HG03460 (cell line): ENCODE data around the gene PTK7.
"Not testable (repeated sequence)": the region's sequence is repeated elsewhere in the genome, so short reads cannot be mapped to it uniquely, and the experiment has no call there.

Experiments used
- ATAC-seq: cut with Tn5 transposase; IDR thresholded peaks from one replicate; pipeline ENCODE4 v1.9.1; 2021; ENCODE audit not compliant: unreplicated experiment

The PTK7 gene

DNA sequence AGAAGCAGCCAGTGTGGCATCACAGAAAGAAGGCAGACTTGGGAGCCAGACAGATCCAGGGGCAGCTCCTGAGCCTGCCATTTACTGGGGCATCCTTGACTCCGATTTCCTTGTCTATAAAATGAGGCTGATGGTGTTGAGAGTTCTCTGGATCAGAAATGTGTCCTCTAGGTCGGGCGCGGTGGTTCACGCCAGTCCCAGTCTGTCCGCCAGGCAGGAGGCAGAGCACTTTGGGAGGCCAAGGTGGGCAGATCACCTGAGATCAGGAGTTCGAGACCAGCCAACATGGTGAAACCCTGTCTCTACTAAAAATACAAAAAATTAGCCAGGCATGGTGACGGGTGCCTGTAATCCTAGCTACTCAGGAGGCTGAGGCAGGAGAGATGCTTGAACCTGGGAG is 41.4 kb downstream of the PTK7 start:
- ATAC-seq: not testable (repeated sequence)

DNA sequence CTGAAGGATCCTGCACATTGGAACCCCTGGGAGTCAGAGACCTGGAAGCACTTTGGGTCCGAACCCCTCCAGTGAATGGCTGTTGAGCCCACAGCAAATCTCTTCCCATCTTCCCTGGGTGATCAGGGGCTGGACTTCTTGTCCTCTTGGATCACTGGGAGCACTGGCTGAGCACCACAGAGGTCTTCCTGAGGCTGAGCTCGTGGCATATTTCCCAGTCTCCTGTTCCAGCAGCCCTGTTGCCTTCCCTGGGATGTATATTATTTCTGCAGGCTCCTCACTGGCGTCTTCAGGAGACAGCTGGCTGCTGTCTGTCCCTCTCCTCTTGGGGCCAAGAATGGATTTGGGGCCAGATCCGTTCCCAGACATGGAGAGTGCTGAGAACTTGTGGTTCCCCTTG is 43.4 kb downstream of the PTK7 start:
- ATAC-seq: no peak

DNA sequence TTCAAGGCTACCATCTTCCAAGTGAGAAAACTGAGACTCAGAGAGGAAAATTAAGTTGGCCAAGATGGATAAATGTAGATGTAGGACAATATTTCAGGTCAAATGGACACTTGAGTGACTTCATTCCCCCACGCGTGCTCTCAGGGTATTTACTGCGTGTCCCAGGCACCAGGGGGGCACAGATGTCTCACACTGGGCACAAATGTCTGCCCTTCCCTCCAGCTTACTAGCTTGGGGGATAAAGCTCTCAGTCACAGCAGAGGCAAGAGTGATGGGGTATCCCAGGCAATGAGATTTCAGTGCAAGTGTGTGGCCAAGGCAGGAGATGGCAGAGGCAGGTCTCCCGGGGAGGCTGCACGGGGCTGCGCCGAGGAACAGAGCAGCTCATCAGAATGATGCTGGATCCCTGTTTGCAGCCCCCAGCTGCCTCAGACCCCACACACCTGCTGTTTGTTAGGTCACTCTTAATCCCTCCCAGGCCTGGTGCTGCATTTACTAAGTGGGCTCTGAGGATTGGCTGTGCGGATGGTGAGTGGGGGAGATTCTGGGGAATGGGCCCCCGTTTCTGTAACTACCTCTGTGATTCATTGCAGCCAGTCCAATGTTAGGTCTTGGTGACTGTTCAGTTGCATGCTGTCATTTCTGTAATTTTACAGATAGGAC is 44.1 kb downstream of the PTK7 start:
- no peak for ATAC-seq

DNA sequence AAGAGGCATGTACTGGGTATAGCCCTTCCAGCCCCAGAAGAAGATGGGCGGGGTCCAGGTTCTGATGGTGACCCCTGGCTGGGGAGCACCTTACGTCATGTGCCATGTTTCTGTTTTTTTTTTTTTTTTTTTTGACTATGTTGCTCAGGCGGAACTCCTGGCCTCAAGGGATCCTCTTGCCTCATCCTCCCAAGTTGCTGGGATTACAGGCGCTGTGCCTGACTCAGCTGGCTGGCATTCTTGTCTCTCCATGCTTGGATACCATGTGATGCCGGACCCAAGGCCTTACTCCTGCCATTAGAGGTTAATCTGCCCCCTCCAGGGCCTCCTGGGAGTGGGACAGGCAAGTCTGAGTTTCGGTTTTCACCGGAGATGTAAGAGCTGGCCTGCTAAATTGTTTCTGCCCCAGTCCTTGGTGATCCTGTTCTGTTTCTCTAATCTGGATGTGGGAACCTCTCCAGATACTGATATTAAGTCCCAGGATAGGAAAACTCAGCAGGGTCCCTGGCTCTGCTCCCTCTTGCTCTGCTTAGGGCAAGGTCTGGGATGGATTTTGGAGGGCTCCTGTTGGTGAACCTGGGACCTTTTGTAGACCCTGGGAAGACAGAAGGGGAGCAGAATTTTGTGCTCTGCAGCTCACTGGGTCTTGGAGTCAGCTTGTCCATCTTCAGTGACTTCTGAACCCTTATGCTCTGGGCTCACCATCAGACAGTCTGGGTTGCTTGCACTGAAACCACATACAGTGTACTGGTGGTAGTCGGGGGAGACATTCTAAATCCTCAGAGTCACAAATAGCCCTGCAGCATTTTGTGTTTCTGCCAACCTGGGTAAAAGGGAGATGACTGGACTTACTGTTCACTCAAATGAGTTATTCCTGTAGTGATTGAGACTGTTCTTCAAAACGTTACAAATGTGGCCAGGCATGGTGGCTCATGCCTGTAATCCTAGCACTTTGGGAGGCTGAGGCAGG is 45.1 kb downstream of the PTK7 start:
- ATAC-seq: no peak

DNA sequence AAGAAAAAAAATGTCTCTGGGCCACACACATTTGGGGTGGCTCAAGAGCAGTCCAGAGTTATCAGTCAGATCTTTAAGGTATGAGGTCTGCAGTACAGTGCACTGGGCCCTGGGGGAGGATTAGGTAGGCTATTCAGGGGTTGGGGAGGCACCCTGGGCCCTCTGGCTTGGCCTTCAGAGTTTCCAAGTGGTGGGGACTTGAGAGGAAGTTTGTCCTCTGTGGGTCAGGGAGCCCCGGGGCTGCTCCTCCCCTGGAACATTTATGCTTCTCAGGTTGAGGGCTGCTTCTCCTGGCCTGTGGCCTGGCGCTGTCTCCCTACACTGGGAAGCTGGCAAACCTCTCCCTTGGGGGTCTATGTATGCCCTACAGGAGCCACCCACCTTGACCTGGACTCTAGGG is 46.0 kb downstream of the PTK7 start:
- no peak for ATAC-seq

DNA sequence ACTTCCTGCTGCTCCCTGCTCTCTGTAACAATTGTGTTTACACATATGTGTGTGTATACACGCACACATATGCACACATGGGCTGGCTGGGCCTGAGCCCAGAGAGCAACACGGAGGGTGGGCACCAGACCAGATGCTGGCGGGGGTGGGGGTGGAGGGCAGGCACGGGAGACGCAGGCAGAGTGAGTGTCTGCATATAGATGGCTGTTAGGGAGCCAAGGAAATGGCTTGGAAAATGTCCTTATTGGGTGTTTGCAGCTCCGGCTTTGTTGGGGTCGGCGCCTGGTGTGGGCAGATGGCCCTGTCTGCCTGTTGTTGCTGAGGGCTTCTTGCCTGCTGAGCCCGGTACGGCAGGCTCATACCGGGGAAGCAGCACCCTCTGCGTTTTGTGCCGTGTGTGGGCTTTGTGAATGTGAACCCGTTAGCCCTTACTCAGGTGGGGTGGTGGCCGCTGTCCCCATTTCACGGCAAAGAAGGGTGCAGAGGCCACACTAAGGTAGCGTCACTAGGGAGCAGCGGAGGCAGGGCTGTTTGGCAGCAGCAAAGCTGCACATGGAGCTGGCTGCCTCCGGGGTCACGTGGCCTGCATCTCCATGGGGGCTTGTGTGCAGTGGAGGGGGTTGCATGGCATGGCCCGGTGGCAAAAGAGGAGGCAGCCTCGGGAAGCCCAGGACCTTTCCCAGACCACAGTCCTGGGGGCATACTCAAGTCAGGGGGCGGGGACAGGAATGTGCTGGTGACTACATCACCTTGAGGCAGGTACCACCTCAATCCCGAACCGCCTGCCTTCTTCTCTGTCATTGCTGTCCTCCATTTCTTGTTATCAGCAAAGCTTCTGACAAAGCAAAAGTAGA is 47.6 kb downstream of the PTK7 start:
- no peak for ATAC-seq

DNA sequence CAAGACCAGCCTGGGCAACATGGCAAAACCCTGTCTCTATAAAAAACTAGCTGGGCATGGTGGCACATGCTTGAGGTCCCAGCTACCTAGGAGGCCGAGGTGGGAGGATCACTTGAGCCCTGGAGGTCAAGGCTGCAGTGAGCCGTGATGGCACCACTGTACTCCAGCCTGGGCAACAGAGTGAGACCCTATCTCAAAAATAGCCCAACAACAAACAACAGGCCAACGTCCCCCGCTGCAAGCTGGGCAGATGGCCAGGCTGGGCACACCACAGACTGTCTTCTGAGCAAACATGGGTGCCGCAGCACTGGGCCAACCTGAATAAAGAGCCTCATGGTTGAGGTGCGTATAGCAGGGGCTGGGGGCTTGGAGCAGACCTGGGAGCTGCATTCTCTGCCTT is 48.4 kb downstream of the PTK7 start:
- ATAC-seq: no peak

DNA sequence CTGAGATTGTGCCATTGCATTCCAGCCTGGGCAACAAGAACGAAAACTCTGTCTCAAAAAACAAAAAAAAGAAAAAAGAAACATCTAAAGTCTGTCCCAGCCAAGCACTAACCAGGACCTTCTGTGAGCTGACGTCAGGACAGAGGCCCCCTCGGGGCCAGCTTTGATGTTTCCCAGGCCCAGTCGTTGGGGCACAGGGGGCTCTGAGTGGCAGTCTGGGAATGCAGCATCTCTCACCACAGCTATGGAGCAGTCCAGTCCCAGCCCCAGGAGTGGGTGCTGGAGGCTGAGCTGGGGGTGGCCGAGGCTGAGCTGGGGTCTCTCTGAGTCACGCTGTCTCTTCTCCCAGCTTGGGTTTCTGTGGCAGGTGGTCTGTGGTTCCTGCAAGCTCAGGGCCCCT is 49.0 kb downstream of the PTK7 start:
- ATAC-seq: no peak

DNA sequence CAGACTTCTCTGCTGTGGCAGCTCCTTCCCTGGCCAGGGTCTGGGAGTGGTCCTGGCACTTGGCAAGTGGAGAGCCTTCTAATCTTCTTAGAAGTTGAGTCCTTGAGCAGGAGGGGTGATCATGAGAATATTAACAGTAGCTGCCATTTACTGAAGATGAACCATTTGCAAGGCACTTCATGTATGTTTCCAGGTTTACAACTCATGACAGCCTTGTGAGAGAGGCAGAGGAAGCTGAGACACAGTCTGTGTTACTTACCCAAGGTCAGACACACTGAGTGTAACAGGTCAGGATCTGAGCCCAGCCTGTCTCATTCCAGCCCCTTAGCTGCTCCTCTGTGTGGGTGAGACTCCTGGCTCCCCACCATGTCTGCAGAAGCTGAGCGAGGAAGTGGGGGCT is 49.4 kb downstream of the PTK7 start:
- ATAC-seq: no peak

DNA sequence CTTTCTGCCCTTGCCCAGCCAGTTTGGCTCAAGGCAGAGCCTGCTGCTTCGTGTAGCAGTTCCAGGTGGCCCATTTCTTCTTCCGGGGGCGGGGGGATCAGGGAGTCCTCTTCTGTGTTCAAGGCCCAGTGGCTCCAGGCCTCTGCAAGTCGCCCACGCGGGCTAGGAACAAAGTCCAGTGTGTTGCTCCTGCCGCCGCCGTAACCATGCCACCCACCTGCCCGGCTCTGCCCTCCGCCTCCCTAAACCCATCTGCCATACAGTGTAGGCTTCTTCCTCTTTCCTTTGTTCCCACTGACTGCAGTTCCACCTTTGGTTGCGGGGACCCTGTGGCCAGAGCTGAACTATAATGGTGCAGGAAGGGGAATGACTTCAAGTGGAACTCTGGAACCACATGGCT is 51.1 kb downstream of the PTK7 start:
- ATAC-seq: no peak

DNA sequence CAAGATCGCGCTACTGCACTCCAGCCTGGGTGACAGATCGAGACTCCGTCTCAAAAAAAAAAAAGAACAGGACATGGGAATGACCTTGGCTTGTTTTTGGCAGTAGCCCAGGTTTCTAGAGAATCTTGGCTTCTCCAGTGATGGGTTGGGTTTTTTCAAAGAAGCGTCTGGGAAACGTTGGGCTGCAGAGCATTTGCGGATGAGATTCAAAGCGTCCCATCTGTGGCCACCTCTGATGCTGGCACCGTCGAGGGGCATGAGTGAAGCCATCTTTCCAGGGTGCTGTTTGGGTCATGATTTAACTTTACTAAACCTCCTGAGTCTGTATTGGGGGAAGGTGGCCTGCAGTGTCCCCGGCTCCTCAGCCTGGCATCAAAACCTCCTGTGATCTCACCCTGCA is 51.8 kb downstream of the PTK7 start:
- no peak for ATAC-seq

DNA sequence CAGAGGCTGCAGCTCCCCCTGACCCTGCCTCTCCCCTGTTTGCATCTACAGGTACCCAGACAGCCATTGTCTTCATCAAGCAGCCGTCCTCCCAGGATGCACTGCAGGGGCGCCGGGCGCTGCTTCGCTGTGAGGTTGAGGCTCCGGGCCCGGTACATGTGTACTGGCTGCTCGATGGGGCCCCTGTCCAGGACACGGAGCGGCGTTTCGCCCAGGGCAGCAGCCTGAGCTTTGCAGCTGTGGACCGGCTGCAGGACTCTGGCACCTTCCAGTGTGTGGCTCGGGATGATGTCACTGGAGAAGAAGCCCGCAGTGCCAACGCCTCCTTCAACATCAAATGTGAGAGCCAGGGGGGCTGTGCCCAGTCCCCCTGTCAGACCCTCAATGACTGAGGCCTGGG is 52.8 kb downstream of the PTK7 start:
- ATAC-seq: no peak

DNA sequence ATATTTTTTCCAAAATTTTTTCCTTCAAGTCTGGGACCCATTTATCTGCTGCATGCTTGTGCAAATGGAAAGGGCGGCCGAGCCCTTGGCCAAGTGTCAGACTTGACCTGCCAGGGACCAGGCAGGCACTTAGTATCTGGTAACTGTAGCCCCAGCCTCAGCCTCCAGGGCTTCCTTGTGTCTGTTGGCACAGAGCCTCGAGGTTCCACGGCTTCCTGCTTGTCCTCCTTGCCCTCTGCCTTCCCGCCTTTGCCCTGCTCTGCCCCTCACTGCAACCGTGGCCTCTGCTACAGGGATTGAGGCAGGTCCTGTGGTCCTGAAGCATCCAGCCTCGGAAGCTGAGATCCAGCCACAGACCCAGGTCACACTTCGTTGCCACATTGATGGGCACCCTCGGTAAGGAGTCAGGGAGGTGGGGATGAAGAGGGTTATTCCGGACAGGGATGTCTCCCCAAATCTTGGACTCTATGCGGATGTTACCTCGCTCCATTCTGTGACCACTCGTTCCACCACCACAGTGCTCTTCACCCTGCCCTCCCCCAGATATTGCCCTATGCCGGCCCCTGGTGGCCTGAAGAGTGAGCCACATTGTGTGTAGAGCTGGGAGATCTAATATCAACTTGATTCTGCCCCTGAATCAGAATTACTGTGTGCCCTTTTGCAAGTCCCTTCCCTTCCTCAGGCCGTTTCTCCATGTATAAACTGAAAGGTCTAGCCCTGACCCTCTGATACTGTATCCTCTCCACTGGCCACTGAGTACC is 53.5 kb downstream of the PTK7 start:
- no peak for ATAC-seq

DNA sequence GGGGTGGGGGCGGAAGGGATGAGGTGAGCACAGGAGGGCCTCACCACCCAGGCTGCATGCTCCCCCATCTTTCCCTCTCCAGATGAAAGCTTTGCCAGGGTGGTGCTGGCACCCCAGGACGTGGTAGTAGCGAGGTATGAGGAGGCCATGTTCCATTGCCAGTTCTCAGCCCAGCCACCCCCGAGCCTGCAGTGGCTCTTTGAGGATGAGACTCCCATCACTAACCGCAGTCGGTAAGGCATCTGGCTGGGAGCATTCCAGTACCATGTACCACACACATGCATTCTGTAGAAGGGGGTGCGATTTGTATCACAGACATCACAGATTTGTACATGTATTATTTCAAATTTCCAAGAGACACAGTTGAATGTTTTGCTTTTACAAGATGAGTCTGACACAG is 54.3 kb downstream of the PTK7 start:
- no peak for ATAC-seq

DNA sequence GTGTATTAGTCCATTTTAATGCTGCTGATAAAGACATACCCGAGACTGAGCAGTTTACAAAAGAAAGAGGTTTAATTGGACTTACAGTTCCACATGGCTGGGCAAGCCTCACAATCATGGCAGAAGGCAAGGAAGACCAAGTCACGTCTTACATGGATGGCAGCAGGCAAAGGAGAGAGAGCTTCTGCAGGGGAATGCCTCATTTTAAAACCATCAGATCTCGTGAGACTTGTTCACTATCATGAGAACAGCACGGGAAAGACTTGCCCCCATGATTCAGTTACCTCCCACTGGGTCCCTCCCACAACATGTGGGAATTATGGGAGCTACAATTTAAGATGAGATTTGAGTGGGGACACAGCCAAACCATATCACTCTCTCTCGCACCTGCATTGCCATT is 55.3 kb downstream of the PTK7 start:
- ATAC-seq: not testable (repeated sequence)

DNA sequence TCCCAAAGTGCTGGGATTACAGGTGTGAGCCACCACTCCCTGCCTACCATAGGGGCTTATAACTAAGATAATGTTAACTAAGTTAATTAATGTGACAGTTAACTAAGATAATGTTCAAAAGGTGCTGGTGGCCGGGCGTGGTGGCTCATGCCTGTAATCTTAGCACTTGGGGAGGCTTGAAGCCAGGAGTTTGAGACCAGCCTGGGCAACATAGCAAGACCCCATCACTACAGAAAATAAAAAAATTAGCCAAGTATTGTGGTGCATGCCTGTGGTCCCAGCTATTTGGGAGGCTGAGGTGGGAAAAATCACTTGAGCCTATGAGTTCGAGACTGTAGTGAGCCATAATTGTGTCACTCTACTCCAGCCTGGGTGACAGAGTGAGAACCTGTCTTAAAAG is 62.2 kb downstream of the PTK7 start:
- no peak for ATAC-seq

DNA sequence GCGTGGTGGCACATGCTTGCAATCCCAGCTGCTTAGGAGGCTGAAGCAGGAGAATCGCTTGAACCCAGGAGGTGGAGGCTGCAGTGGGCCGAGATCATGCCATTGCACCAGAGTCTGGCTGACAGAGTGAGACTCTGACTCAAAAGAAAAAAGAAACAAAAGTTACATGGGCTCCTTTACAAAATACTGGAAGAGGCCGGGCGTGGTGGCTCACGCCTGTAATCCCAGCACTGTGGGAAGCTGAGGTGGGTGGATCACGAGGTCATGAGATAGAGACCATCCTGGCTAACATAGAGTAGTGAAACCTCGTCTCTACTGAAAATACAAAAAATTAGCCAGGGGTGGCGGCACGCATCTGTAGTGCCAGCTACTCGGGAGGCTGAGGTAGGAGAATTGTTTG is 63.9 kb downstream of the PTK7 start:
- ATAC-seq: not testable (repeated sequence)

DNA sequence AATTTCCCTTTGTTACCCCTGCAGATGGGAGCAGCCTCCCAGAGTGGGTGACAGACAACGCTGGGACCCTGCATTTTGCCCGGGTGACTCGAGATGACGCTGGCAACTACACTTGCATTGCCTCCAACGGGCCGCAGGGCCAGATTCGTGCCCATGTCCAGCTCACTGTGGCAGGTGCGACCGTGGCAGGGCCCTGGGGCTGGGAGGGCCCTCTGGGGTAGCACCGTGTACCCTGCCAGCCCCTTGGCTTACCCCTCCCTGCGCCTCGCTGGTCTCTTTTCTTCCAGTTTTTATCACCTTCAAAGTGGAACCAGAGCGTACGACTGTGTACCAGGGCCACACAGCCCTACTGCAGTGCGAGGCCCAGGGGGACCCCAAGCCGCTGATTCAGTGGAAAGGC is 65.5 kb downstream of the PTK7 start:
- no peak for ATAC-seq

DNA sequence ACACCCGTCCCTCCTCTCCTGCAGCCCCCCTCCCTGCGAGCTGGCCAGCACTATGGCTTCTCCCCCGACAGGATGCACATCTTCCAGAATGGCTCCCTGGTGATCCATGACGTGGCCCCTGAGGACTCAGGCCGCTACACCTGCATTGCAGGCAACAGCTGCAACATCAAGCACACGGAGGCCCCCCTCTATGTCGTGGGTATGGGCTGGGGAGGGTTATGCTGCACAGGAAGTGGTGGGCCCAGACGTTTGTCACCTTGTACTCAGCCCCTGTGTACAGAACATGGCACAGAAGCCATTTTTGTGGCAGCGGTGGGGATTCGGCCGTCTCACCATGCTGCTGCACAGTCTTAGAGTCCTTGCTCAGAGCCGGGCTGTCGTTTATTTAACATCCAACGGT is 66.0 kb downstream of the PTK7 start:
- no peak for ATAC-seq

DNA sequence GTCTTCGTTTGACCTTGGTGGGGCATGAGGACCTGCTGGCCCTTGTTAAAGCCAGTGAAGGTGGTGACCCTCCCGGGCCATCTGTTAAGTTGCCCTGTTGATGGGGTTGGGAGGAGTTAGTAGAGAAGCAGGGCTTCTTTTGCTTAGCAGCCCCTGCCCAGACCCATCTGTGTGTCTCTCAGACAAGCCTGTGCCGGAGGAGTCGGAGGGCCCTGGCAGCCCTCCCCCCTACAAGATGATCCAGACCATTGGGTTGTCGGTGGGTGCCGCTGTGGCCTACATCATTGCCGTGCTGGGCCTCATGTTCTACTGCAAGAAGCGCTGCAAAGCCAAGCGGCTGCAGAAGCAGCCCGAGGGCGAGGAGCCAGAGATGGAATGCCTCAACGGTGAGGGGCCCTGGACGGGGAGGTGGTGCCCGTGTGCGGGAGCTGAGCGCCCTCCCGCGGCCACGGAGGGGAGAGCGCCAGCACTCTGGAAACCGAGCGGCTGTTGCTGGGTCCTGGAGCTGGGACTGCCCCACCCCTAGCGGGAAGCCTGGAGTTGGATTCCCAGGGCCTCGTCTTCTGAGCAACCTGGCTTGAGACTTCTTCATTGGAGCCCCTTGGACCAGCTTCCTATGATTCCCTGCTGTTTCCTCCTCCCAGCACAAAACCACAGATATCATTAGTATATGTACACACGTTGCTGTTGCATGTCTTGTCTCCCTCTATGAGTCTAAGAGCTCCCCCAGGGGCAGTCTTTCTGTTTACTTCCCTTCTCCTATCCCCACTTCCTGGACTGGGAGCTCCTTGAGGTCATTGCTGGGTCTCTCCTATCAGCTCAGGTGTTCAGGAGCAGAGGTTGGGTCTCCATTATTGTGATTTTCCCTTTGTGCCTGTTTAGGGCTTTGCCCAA is 67.4 kb downstream of the PTK7 start:
- no peak for ATAC-seq
